Activated T-cell treated with anti-CD3 and anti-CD28 coated beads for 24 hours (primary cell): ENCODE results near the gene NRF1.
A peak's percentile ranks its signal among the peaks of the same experiment; 100 is the strongest.
"Not testable (repeated sequence)": the region's sequence is repeated elsewhere in the genome, so short reads cannot be mapped to it uniquely, and the experiment has no call there.

ENCODE experiments used
- DNase-seq: peaks from one replicate; pipeline ENCODE4 v3.0.0-alpha.2; 2020; ENCODE audit warnings: low read depth

Gene NRF1

DNA sequence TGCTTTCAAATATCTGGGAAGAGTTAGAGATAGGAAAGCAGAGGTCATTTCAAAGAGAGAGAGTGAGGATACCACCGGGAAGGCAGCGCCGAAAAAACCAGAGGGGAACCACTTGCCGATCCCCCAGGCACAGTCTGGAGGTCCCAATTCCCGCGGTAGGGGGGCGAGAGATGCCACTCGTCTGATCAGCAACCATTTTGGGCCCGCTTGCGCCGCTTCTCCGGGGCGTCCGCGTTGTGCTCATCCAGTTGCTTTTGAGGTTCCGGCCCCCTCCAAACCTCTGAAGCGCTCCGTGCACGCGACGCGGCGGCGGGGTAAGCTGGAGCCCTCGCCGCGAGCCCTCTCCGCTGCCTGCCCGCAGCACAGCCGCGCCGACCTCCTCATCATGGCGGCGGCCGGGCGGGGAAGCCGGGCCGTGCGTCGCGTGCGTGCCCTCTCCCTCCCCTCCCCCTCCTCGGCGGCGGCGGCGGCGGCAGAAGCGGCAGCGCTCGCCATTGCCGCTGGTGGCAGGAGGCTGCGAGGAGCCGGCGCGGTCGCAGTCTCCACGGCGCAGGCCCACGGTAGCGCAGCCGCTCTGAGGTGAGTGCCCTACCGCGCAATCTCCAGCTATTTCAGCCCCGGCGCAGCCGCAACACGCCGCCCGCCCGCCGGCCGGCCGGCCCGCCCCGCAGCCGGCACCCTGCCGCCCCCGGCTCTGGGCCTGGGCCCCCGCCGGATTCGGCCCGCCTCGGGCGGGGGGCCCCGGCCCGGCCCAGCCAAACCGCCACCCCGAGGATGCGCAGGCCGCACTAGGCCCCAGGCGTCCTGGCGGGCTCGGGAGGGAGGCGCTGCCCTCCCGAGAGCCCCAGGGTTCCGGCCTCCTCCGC, at the start of gene NRF1:
TSS of gene NRF1 (plus strand) at position 475 of the 866 bp plus-strand sequence. CDS start 45,632 bp downstream, outside the sequence.
- peak; percentile 90 for DNase-seq

DNA sequence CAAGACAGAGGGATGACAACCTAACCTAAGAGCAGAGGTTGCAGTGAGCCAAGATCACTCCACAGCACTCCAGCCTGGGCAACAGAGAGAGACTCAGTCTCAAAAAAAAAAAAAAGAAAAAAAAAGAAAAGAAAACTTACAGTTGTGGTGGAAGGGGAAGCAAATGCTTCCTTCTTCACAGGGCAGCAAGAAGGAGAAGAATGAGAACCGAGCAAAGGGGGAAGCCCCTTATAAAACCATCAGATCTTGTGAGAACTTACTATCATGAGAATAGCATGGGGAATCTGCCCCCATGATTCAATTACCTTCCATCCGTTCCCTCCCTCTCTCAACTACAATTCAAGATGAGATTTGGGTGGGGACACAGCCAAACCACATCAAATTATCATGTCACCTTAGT, 45.2 kb upstream of the NRF1 start:
- not testable (repeated sequence) for DNase-seq

- DNase-seq: no peak
Measured at GRCh38 chr7:129567377-129567776, 44.1 kb upstream of the NRF1 start.

GRCh38 chr7:129568240-129568639, 43.3 kb upstream of the NRF1 start:
- DNase-seq: no peak

GRCh38 chr7:129569326-129569725, 42.2 kb upstream of the NRF1 start:
- no peak for DNase-seq

DNA sequence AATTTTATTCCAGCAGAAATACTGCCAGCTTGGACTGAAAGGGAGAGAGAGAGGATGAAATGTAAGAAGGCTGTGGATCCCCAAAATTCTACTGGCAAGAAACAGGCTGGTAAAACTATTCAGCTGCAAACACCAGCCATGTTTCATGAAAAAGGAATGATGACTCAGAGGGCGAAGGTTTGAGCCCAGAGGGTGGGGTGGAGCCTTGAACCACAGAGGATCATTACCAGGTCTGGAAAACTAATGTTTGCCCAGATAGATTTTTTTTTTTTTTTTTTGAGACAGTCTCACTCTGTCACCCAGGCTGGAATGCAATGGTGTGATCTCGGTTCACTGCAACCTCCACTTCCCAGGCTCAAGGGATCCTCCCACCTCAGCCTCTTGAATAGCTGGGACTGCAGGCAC, 41.7 kb upstream of the NRF1 start:
- DNase-seq: no peak

DNA sequence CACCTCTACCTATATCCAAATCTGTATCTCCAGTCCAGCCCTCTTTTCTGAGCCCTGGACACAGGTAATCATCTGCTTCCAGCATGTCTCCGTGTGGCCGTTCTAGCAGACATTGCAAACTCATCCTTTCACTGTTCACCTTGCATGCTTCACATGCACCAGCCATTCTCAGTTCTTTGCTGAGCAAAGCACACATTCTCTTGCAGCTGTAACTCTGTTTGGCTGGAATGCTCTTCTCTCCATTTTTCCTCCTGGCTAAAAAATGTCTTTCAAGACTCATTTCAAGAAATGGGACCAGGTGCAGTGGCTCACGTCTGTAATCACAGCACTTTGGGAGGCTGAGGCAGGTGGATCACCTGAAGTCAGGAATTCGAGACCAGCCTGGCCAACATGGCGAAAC, 40.3 kb upstream of the NRF1 start:
- DNase-seq: no peak

DNA sequence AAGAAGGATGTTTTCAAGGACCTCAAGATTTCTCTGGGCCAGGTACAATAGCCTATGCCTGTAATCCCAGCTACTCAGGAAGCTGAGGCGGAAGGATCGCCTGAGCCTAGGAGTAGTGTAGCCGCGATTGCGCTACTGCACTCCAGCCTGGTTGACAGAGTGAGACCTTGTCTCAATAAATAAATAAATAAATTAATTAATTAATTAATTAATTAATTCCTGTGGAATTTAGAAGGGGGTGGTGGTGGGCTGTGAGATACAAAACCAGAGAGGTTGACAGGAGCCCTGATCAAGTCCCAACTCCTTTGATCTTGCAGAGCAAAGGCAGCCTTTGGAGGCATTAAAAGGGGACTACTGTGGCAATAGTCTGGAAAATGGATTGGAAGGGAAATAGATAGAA, 39.3 kb upstream of the NRF1 start:
- DNase-seq: no peak

DNA sequence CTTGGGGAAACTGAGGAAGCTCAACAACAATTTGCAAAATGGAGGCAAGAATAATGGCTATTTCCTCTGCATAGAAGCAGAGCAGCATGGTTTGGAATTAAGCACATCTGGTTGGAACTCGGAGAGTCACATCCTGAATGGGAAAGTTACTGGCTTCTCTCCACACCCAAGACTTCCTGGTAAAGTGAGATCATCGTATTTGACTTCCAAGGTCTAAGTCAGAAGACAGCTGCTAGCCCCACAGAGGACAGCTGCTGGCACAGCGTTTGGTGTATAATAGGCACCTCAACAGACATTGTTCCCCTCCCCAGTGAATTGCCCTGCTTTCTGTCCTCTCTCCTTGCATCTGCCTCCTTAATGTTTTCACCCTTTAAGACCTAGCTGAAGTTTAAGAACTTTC, 37.0 kb upstream of the NRF1 start:
- no peak for DNase-seq

- no peak for DNase-seq
Measured at GRCh38 chr7:129575699-129576098, 35.8 kb upstream of the NRF1 start.

- no peak for DNase-seq
Measured at GRCh38 chr7:129576138-129576537, 35.4 kb upstream of the NRF1 start.

- no peak for DNase-seq
Measured at GRCh38 chr7:129578829-129579228, 32.7 kb upstream of the NRF1 start.

GRCh38 chr7:129586179-129586578, 25.3 kb upstream of the NRF1 start:
- DNase-seq: not testable (repeated sequence)

DNA sequence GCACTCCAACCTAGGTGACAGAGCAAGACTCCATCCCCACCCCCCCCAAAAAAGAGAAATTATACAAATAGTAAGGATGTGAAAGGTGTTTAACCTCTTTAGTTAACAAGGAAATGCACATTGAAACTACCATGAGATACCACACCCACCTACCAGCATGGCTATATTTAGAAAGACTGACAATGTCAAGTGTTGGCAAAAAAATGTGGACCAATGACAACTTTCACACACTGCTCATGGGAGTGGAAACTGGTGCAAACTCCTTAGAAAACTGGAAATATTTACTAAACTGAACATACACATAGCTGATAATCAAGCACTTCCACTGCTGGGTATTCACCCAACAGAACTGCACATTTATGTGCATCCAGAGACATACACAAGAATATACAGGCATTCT, 23.3 kb upstream of the NRF1 start:
- no peak for DNase-seq

DNA sequence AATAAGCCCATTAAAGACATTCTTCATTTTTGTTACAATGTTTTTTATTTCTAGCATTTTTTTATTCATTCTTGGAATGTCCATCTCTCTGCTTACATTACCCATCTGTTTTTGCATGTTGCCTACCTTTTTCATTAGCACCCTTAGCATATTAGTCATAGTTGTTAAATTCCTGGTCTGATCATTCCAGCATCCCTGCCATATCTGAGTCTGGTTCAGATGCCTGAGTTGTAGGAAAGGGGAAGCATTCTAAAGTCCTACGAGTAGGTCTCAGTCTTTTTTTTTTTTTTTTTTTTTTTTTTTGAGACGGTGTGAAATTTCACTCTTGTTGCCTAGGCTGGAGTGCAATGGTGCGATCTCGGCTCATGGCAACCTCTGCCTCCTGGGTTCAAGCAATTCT, 19.7 kb upstream of the NRF1 start:
- no peak for DNase-seq

DNA sequence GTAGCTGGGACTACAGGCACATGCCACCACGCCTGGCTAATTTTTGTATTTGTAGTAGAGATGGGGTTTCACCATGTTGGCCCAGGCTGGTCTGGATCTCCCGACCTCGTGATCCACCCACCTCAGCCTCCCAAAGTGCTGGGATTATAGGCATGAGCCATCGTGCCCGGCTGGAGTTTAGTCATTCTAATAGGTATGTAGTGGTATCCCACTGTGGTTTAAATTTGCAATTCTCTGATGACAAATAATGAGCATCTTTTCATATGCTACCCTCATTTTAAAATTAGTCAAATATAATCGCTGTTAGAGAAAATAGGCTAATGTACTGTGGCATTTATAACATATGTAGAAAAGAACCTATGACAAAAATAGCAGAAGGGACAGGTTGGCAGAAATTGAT, 15.1 kb upstream of the NRF1 start:
- not testable (repeated sequence) for DNase-seq

DNA sequence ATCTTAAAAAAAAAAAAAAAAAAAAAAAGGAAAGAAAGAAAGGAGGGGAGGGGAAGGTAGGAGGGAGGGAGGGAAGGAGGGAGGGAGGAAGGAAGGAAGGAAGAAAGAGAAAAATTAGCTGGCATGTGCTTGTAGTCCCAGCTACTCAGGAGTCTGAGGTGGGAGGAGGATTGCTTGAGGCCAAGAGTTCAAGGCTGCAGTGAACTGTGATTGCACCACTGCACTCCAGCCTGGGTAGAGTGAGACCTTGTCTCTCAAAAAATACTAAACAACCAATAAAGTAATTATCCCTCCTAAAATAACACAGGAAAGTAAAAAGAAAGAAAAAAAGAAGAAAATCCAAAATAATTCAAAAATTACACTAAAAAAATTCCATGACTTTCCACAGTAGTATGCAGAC, 13.8 kb upstream of the NRF1 start:
- no peak for DNase-seq

DNA sequence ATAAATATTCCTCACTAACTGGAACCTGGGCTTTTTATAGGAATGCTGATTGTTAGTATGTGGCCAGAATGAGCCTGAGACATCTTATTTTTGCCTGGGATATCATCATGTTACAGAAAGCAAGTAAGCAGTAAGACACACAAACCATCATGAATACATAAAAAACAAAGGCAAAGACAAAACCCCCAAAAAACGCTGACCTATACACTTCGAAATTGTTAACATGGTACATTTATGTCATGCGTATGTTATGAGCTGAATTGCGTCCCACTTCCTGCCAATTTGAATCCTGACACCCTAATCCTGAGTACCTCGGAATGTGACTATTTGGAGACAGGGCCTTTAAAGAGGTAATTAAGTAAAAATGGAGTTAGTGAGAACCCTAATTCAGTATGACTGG, 12.3 kb upstream of the NRF1 start:
- DNase-seq: no peak

GRCh38 chr7:129603594-129603993, 7.9 kb upstream of the NRF1 start:
- not testable (repeated sequence) for DNase-seq

- not testable (repeated sequence) for DNase-seq
Measured at GRCh38 chr7:129604021-129604420, 7.5 kb upstream of the NRF1 start.

DNA sequence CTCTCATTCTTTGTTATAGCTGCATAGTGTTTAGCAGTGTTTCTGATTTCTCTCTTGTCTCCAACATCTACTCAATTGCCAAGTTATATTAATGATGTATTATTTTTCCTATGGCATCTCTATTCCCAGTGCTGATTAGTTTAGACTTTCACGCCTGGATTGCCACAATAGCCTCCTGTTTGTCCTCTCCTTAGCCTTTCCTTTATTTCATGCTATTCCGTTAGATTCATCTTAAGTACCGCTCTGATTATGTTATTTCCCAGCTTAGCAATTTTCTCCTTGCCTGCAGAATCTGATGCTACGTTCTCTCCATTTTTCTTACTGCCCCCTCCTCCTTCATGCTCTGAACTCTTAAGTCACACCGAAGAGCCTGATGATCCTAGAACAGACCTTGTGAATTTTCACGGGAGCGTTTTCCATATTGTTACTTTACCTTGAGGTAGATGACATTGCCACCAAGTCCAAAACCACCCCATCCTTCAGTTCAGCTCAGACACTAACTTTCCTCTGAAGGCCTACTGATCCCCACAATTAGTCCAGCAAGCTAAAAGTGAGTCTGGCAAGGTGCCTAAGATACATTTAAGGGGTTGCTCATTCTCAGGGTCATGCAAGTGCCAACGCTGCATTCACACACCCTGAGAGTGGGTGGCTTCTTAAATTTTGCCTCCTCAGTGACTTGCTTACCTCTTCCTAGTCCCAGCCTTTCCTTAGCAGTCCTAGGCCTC, 6.6 kb upstream of the NRF1 start:
- no peak for DNase-seq

GRCh38 chr7:129605960-129606614, 5.4 kb upstream of the NRF1 start:
- no peak for DNase-seq

- no peak for DNase-seq
Measured at GRCh38 chr7:129606803-129607202, 4.7 kb upstream of the NRF1 start.
